HG02981 (cell line): Measurements from ENCODE around the gene RAPGEF5.
"Not testable (repeated sequence)": the region's sequence is repeated elsewhere in the genome, so short reads cannot be mapped to it uniquely, and the experiment has no call there.

Experiments used
- ATAC-seq: cut with Tn5 transposase; IDR thresholded peaks from one replicate; pipeline ENCODE4 v1.9.1; 2021; ENCODE audit warnings: mild to moderate bottlenecking, moderate library complexity; ENCODE audit not compliant: unreplicated experiment

The RAPGEF5 gene

GRCh38 chr7:22094413-22095342, 262.3 kb downstream of the RAPGEF5 start:
- no peak for ATAC-seq

DNA sequence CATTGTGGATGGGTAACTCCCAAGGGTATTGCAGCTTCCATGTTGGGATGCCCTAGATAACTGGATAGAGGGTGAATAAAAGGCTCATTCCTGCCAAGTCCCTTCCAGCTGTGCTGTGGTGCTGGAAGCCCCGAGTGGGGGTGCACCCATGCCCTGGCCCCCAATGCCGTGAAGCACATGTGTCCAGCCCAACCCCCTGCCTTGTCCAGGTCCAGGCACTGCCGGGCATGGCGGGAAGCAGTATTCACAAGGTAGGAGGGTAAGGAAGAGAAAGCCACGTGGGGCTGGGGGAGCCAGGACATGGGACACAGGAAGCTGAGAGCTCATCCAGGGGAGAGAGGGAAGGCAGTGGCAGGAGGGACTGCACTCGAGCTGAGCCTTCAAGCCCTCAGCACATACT, 263.0 kb downstream of the RAPGEF5 start:
- no peak for ATAC-seq

DNA sequence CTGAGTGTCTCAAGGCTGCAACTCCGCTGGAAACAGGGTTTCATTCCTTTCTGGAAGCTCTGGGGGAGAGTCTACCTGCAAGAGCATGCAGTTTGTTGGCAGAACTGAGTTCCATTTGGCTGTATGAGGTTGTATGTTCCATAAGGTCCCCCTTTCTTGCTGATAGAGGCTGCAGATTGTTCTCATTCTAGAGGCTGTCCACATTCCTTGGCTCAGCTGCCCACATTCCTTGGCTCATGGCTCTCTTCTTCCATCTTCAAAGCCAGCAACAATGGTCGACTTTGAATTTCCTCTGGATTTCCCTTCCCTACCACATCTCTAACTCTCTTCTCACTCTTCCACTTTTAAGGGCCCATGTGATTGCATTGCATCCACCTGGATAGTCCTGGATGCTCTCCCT, 264.0 kb downstream of the RAPGEF5 start:
- no peak for ATAC-seq

GRCh38 chr7:22090958-22091525, 265.9 kb downstream of the RAPGEF5 start:
- not testable (repeated sequence) for ATAC-seq

DNA sequence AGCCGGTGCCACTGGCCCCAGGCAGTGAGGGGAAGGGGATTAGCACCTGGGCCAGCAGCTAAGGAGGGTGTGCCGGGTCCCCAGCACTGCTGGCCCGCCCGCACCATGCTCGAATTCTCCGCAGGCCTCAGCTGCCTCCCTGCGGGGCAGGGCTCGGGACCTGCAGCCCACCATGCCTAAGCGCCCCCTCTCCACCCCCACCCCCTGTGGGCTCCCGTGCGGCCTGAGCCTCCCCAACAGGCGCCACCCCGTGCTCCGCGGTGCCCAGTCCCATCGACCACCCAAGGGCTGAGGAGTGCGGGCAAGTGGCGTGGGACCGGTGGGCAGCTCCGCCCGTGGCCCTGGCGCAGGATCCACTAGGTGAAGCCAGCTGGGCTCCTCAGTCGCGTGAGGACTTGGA, 266.4 kb downstream of the RAPGEF5 start:
- no peak for ATAC-seq

GRCh38 chr7:22090107-22090506, 266.8 kb downstream of the RAPGEF5 start:
- ATAC-seq = no peak

DNA sequence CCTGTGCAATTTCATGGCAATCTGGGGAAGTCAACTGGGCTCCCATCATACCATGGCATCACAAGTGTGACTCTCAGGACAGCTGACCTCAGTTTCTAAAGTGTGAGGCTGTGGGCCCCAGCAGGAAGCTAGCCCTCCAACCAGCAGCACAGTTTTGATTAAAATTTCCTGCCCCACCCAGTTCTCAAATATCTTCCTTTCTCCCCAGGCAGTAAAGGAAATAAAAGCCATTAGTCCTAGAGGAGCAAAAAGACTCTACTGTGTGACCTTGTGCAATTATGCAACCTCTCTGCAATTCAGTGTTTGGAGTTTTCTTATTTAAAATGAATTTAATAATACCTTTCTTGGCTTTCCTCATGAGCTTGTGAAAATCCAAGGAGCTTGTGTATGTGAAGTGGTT, 268.1 kb downstream of the RAPGEF5 start:
- ATAC-seq = no peak

DNA sequence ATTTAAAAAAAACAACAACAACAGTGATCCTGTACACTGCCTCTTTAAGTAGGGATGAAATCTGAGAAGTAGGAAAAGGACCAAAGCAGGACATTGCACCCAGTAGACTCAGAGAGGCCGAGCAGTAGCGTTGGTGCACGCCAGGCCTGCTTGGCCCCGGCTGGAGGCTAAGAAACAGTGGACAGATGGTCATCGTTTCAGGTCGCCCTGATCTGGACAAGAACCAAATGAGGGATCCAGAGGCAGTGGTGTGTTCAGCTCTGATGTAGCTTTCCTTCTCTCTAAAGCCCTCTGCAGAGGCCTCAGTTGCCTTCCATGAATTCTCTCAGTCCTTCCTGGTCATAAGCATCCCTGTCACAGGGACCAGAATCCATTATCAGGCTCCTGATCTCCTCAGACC, 269.1 kb downstream of the RAPGEF5 start:
- ATAC-seq = no peak

GRCh38 chr7:22083704-22084240, 273.2 kb downstream of the RAPGEF5 start:
- peak; percentile 1 for ATAC-seq

DNA sequence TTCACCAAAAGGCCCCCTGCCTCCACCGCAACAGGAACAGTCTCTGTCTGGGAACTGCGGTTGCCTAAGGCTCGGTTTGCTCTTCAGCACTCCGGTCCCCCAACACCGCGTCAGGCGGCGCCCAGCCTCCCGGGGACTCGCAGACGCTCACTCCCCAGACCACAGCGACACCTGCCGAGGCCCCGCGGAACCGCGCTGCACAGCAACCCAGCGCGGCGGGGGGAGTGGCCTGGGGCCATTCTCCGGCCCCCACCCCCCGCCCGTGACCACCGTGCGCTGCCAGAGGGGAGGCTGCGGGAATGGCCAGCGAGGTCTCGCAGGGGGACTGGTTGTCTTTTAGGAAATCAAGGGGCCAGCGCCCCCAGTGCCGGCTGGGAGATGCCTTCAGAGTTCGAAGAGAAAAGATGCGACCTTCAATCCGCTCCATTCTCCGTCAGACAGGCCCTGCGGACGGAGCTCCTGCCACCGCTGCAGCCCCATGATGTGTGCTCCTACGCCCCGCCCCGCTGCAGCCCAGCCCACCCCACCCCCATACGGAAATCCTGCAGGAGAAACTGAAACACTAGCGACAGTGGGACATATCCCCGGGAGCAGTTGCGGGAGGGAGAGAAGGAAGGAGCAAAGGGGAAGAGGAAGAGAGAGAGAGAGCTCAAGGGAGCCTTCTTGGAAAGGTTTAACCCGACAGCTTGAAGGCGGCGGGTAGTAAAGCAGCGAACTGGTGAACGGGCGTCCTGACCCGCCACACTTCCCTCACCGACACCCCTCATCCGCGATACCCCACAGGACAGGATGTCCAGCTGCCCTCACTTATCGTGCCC, 273.9 kb downstream of the RAPGEF5 start:
- peak; percentile 97 for ATAC-seq

DNA sequence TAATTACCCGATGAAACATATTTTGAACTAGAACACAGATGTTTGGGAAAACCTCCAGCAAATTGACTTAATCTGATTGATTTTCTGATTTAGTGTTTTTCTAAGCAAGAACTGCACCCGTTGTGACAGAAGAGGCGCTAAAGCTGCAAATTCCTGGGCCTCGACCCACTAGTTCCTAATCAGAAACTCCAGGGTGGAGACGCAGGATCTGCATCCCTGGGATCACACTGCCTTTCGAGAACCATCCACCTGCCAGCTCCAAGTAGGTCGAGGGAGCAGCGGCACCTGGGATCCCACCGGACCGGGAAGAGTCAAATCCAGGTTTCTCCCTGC, 274.4 kb downstream of the RAPGEF5 start:
- ATAC-seq = peak; percentile 5

GRCh38 chr7:22080219-22080618, 276.7 kb downstream of the RAPGEF5 start:
- ATAC-seq = not testable (repeated sequence)

DNA sequence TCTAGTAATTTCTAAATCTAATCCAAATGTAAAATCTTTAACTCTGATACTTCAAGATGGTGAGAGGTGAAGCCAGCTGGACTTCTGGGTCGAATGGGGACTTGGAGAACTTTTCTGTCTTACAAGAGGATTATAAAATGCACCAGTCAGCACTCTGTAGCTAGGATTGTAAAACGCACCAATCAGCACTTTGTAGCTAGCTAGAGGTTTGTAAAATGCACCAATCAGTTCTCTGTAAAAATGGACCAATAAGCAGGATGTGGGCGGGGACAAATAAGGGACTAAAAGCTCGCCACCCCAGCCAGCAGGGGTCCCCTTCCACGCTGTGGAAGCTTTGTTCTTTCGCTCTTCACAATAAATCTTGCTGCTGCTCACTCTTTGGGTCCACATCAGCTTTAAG, 278.1 kb downstream of the RAPGEF5 start:
- not testable (repeated sequence) for ATAC-seq

DNA sequence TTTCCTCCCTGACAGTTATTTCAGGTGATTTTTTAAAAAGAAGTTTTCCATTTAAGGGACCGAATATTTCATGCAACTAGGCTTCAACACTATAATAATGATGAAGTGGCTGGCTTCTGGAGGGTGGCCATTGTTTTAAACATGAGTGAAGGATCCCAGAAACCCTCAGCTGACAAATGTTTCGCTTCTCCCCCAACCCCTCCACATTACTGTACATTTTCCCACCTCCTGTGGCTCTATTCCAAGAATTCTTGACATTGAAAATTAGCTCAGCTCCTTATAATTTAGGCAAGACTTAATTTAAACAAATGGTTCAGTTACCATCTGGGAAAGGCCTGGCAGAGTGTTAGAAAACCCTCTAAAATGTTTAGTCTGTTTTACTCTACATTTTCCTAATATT, 281.4 kb downstream of the RAPGEF5 start:
- no peak for ATAC-seq

DNA sequence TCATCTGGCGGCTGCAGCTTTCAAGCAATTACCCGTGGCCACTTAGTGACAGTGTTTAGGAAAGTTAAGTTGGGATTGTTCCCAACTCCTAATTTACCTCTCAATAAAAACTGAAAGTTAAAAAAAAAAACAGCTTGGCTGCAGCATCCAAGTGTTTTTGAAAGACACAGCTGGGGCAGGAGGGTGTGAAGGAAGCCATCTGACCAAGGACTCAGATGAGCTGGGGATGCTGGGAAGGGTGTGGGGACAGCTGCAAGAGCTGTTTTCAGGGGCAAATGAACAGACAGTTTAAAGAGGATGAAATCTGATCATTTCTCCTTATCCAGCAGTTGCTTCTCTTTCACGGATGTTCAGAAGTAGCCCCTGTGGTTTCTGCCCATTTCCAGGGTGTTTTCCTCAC, 282.1 kb downstream of the RAPGEF5 start:
- no peak for ATAC-seq
